Anterior cingulate cortex (tissue), 58 donors: ENCODE data around the gene CEP76.
"Not testable (repeated sequence)": the region's sequence is repeated elsewhere in the genome, so short reads cannot be mapped to it uniquely, and the experiment has no call there.

Source experiments
- DNase-seq, 58 donors: peaks; one replicate each; lab custom pipeline; 2025; lab: John Stamatoyannopoulos, UW

The CEP76 gene

GRCh38 chr18:12652861-12653401, 49.6 kb downstream of the CEP76 start:
- peak in 2 of 58 donors; percentile 3 to 10 for DNase-seq

- DNase-seq: no peak
Measured at GRCh38 chr18:12651651-12652050, 50.9 kb downstream of the CEP76 start.

GRCh38 chr18:12647773-12648172, 54.8 kb downstream of the CEP76 start:
- no peak for DNase-seq

- DNase-seq: peak in 37 of 58 donors; percentile 5 to 72 (median 24)
Measured at GRCh38 chr18:12645751-12646203, 56.7 kb downstream of the CEP76 start.

- DNase-seq: no peak
Measured at GRCh38 chr18:12645254-12645653, 57.3 kb downstream of the CEP76 start.

GRCh38 chr18:12643756-12644155, 58.8 kb downstream of the CEP76 start:
- not testable (repeated sequence) for DNase-seq

GRCh38 chr18:12640881-12641200, 61.7 kb downstream of the CEP76 start:
- DNase-seq: no peak

- DNase-seq: peak in 2 of 58 donors; percentile 6 to 10
Measured at GRCh38 chr18:12639990-12640880, 62.3 kb downstream of the CEP76 start.

- DNase-seq: no peak
Measured at GRCh38 chr18:12638644-12639124, 63.8 kb downstream of the CEP76 start.

- no peak for DNase-seq
Measured at GRCh38 chr18:12637901-12638643, 64.5 kb downstream of the CEP76 start.

GRCh38 chr18:12637393-12637792, 65.1 kb downstream of the CEP76 start:
- DNase-seq: no peak

- no peak for DNase-seq
Measured at GRCh38 chr18:12631831-12632477, 70.6 kb downstream of the CEP76 start.

- DNase-seq: no peak
Measured at GRCh38 chr18:12630136-12630535, 72.4 kb downstream of the CEP76 start.

GRCh38 chr18:12628706-12629702, 73.5 kb downstream of the CEP76 start:
- no peak for DNase-seq

- DNase-seq: not testable (repeated sequence)
Measured at GRCh38 chr18:12627199-12627598, 75.3 kb downstream of the CEP76 start.

- DNase-seq: no peak
Measured at GRCh38 chr18:12625241-12625640, 77.3 kb downstream of the CEP76 start.
